Fibroblast of pulmonary artery (primary cell): ENCODE results near the gene CMC2.

Experiments used
- DNase-seq: peaks from one replicate; pipeline ENCODE4 v3.0.0-alpha.2; 2010; ENCODE audit warnings: low read depth
- H3K4me3 ChIP-seq: replicated peaks from 2 replicates; pipeline ENCODE4 v1.5.1; 2011; ENCODE audit warnings: low read depth, mild to moderate bottlenecking, control low read depth, low read length, moderate library complexity
- TF ChIP-seq, protein P1 (sequence below): IDR thresholded peaks from 2 replicates; pipeline ENCODE4 v1.5.1; 2011; ENCODE audit warnings: mild to moderate bottlenecking, control low read depth, low read length, inconsistent platforms; ENCODE audit errors: missing control alignments

CMC2 gene

DNA sequence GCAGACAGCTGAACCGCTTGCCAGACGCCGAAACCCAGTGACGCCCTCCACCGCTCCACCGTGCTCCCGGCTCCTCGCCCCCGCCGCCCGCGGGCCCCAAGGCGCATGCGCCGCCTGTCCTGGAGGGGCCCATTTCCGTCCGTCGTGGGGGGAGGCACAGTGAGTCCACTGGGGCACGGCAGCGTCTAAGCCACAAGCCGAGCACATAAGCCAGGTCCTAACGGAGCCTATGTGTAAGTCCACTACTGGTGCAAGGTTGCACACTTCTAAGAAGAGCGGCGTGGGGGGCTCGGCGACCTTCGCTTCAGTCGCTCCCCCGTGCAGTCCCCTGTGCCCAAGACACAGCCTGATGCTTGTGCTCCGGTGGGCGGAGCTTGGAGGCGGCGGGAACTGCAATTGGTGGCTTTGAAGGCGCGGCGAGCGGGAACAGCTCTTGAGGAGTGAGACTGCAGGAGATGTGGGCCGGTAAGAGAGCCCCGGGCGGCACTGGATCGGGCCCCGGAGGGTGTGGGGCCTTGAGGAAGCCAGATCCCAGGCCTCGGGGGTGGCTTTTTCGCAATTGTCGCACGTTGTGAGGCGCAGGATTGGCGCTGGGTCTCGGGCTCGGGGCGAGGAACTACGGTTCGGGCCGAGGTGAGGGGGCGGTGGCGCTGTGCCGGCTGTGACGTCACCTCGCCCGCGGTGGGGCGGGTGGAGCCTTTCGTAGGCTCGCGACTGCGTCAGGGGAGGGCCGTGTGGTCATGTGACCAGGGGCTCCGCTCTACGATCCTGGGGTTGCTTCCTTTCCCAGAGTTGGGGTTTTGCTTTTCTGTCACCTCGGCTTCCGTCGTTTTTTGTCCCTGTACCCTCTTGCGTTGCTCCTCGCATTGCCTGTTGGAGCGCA is at the start of gene CMC2, which contains the start of gene CENPN:
Gene CMC2, minus strand, starts transcription at position 73 of the 883 bp plus-strand sequence. CDS start 9,491 bp downstream, outside the sequence.
Gene CENPN, plus strand, starts transcription at position 402 of the 883 bp plus-strand sequence. CDS start 4,726 bp downstream, outside the sequence.
- DNase-seq = peak; percentile 99
- TF ChIP-seq, protein P1, sequence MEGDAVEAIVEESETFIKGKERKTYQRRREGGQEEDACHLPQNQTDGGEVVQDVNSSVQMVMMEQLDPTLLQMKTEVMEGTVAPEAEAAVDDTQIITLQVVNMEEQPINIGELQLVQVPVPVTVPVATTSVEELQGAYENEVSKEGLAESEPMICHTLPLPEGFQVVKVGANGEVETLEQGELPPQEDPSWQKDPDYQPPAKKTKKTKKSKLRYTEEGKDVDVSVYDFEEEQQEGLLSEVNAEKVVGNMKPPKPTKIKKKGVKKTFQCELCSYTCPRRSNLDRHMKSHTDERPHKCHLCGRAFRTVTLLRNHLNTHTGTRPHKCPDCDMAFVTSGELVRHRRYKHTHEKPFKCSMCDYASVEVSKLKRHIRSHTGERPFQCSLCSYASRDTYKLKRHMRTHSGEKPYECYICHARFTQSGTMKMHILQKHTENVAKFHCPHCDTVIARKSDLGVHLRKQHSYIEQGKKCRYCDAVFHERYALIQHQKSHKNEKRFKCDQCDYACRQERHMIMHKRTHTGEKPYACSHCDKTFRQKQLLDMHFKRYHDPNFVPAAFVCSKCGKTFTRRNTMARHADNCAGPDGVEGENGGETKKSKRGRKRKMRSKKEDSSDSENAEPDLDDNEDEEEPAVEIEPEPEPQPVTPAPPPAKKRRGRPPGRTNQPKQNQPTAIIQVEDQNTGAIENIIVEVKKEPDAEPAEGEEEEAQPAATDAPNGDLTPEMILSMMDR = peak; percentile 3
- H3K4me3 ChIP-seq = peak within 1 kb of the TSS; percentile 94

DNA sequence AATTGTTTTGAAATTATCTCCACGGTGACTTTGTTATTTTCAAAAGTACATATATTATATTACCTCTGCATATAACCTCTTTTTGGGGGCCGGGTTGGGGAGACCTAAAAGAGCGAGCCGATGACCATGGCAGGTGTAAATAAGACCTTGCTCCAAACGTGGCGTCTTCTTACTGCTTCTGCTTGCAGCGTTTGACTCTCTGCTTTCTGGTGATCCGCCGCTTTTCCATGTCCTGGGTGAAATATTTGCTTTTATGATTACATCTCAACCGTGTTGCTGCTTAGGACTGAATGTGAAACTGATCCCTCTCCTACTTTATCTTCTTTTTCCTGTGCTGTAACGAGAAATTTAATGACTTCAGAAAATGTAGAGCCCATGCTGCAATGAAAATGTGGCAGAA is 47.1 kb upstream of the CMC2 start:
- TF ChIP-seq, protein P1 = no peak
- no peak overlapping the region for H3K4me3 ChIP-seq
- DNase-seq = no peak

- TF ChIP-seq, protein P1 = no peak
- H3K4me3 ChIP-seq = no peak overlapping the region
- DNase-seq = no peak
Measured at GRCh38 chr16:81042821-81043220, 36.1 kb upstream of the CMC2 start.

DNA sequence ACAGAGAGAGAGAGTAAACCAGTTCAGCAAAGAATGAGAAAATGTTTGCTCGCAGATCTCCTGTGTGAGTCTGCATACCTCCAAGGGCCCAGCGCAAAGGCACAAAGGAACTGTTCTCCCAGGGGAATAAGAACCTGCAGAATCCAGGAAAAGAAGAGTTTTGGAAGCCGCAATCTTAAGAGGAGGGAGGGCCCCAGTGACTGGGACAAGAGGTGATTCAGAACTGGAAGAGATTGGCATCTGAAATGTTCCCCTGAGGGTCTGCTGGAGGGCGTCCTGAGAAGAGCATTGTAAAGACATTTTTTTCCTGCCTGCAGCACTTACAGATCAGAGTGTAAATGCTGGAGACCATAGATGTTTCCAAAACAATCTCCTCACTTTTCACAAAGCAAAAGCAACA is 35.0 kb upstream of the CMC2 start:
- TF ChIP-seq, protein P1 = no peak
- DNase-seq = no peak
- no peak overlapping the region for H3K4me3 ChIP-seq

DNA sequence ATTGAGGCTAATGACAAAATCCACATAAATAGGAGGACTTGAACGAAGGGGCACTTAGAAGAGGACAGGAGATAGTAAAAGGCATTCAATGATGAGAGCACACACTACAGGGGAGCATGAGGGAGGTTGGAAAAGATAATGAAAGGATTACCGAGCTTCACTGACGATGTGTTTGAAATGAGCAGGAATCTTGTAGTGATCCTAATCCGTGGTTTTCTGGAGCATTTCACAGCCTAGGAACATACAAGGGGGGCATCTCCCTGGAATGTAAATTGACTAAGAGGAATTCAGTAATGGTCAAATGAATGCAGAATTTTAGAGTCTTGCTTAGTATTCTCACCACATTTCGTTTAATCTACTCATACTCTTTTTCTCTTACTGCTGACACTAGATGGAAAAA is 34.2 kb upstream of the CMC2 start:
- TF ChIP-seq, protein P1 = no peak
- H3K4me3 ChIP-seq = no peak overlapping the region
- DNase-seq = no peak

- H3K4me3 ChIP-seq = no peak overlapping the region
- no peak for DNase-seq
- TF ChIP-seq, protein P1 = no peak
Measured at GRCh38 chr16:81040131-81040530, 33.4 kb upstream of the CMC2 start.
